Activated CD8-positive, alpha-beta memory T cell treated with anti-CD3 and anti-CD28 coated beads, Interleukin-2, amount 10 ng/mL, durations not matched to agents 7 days and 5 days (primary cell): ENCODE data around the gene SIGMAR1. TPM values are rescaled to one million over a fixed set of nuclear protein-coding genes. Genes with fewer than 3 reads are reported as not detected.
A peak's percentile ranks its signal among the peaks of the same experiment; 100 is the strongest.

Experiments used
- ATAC-seq: fragments of 150-1000 bp; cut with Tn5 transposase; one replicate; pipeline ENCODE4 v1.10.0; 2021; ENCODE audit warnings: moderate library complexity
- CTCF ChIA-PET: fragments of 350-600 bp; sonication (Branson Sonifier 250); formaldehyde crosslinking; loops from one replicate; lab custom pipeline; 2021; ENCODE audit warnings: antibody characterized with exemption; lab: Charles Lee
- DNase-seq: peaks from one replicate; pipeline ENCODE4 v3.0.0-alpha.2; 2020
- H3K27ac Mint-ChIP-seq: one replicate; pipeline ENCODE4 v1.8.0; 2021; ENCODE audit warnings: mild to moderate bottlenecking, mixed read lengths
- H3K27me3 Mint-ChIP-seq: one replicate; pipeline ENCODE4 v1.8.0; 2021; ENCODE audit warnings: mixed read lengths
- H3K36me3 Mint-ChIP-seq: one replicate; pipeline ENCODE4 v1.8.0; 2021; ENCODE audit warnings: mild to moderate bottlenecking, mixed read lengths
- H3K4me1 Mint-ChIP-seq: one replicate; pipeline ENCODE4 v1.8.0; 2021; ENCODE audit warnings: mixed read lengths
- H3K4me3 Mint-ChIP-seq: one replicate; pipeline ENCODE4 v1.8.0; 2021; ENCODE audit warnings: mild to moderate bottlenecking, moderate library complexity, mixed read lengths
- H3K9me3 Mint-ChIP-seq: one replicate; pipeline ENCODE4 v1.8.0; 2022; ENCODE audit warnings: low read depth, mixed read lengths
- total RNA-seq, 2 experiments: library from RNA; stranded (reverse); gene quantifications; one replicate each; pipeline ENCODE4 v1.2.3, GENCODE V29; 2021

SIGMAR1 gene
- total RNA-seq, 2 experiments from 2014 or later = 66.1 to 82.1 TPM

- ATAC-seq = peak; percentile 92
- peak; percentile 86 for DNase-seq
- peaks cover 12% of the 10 kb centered on the region for H3K27me3 Mint-ChIP-seq
- no peaks in the 10 kb centered on the region for H3K4me1 Mint-ChIP-seq
- CTCF ChIA-PET = interaction anchor here (0.6 to 6.3 kb wide), 33 partner anchors 8 to 389 kb away, joined by 3 to 55 read pairs (median 4); partner anchors contain the start of genes ARID3C, DCTN3, GALT and RPP25L
- H3K9me3 Mint-ChIP-seq = no peaks in the 10 kb centered on the region
- H3K27ac Mint-ChIP-seq = no peak overlapping the region
- H3K4me3 Mint-ChIP-seq = no peak overlapping the region
- no peaks in the 10 kb centered on the region for H3K36me3 Mint-ChIP-seq
These were observed 33.9 kb downstream of the SIGMAR1 start for GRCh38 chr9:34603610-34604231.

GRCh38 chr9:34601937-34602573, 35.5 kb downstream of the SIGMAR1 start:
- CTCF ChIA-PET = interaction anchor here (1.2 to 6.3 kb wide), 5 partner anchors 10 to 198 kb away, joined by 4 to 55 read pairs (median 17); partner anchors contain the start of genes ARID3C, RPP25L and SIGMAR1
- no peaks in the 10 kb centered on the region for H3K4me1 Mint-ChIP-seq
- no peak for ATAC-seq

GRCh38 chr9:34600908-34601307, 36.7 kb downstream of the SIGMAR1 start:
- Mint-ChIP-seq H3K27me3 (peaks cover 24% of the 10 kb centered on the region), H3K36me3 (no peaks in the 10 kb centered on the region), H3K4me1 (no peaks in the 10 kb centered on the region), H3K4me3 (no peak overlapping the region), H3K9me3 (no peaks in the 10 kb centered on the region), H3K27ac (no peak overlapping the region)
- ATAC-seq (no peak), DNase-seq (no peak)
- CTCF ChIA-PET = interaction anchor here (0.9 to 1.7 kb wide), 5 partner anchors 10 to 48 kb away, joined by 3 to 9 read pairs (median 3); partner anchors contain the start of gene RPP25L

More at GRCh38 chr9:34601937-34602573, 35.5 kb downstream of the SIGMAR1 start:
- peaks cover 15% of the 10 kb centered on the region for H3K27me3 Mint-ChIP-seq
- DNase-seq = no peak
- H3K27ac Mint-ChIP-seq = no peak overlapping the region
- no peaks in the 10 kb centered on the region for H3K9me3 Mint-ChIP-seq
- no peaks in the 10 kb centered on the region for H3K36me3 Mint-ChIP-seq
- no peak overlapping the region for H3K4me3 Mint-ChIP-seq

- H3K4me3 Mint-ChIP-seq = no peak overlapping the region
- no peaks in the 10 kb centered on the region for H3K36me3 Mint-ChIP-seq
- peaks cover 24% of the 10 kb centered on the region for H3K27me3 Mint-ChIP-seq
- no peaks in the 10 kb centered on the region for H3K9me3 Mint-ChIP-seq
- no peaks in the 10 kb centered on the region for H3K4me1 Mint-ChIP-seq
- DNase-seq (no peak), ATAC-seq (no peak)
- no peak overlapping the region for H3K27ac Mint-ChIP-seq
- CTCF ChIA-PET = interaction anchor here (0.9 to 1.7 kb wide), 2 partner anchors 35 to 218 kb away, joined by 3 to 9 read pairs; no protein-coding TSS in a partner anchor
These were observed 38.0 kb downstream of the SIGMAR1 start for GRCh38 chr9:34599546-34599945.

GRCh38 chr9:34594177-34594576, 43.4 kb downstream of the SIGMAR1 start:
- Mint-ChIP-seq H3K27ac (no peak overlapping the region), H3K36me3 (no peaks in the 10 kb centered on the region), H3K27me3 (peaks cover 63% of the 10 kb centered on the region), H3K4me1 (peaks cover 17% of the 10 kb centered on the region), H3K9me3 (no peaks in the 10 kb centered on the region), H3K4me3 (no peak overlapping the region)
- DNase-seq (no peak), ATAC-seq (no peak)
- CTCF ChIA-PET = interaction anchor here (0.7 to 1.8 kb wide), 3 partner anchors 46 to 403 kb away, joined by 3 to 6 read pairs (median 4); no protein-coding TSS in a partner anchor

GRCh38 chr9:34592895-34593601, 44.5 kb downstream of the SIGMAR1 start:
- Mint-ChIP-seq H3K27me3 (peaks cover 74% of the 10 kb centered on the region), H3K27ac (no peak overlapping the region), H3K9me3 (no peaks in the 10 kb centered on the region), H3K4me3 (no peak overlapping the region), H3K36me3 (peaks cover 2% of the 10 kb centered on the region), H3K4me1 (peaks cover 22% of the 10 kb centered on the region)
- DNase-seq = no peak
- CTCF ChIA-PET = interaction anchor here (1.4 to 2.9 kb wide), 6 partner anchors 22 to 189 kb away, joined by 3 to 19 read pairs (median 6); partner anchors contain the start of gene SIGMAR1
- ATAC-seq = no peak

- Mint-ChIP-seq H3K27me3 (peaks cover 79% of the 10 kb centered on the region), H3K4me1 (peaks cover 22% of the 10 kb centered on the region), H3K4me3 (no peak overlapping the region), H3K36me3 (peaks cover 2% of the 10 kb centered on the region), H3K27ac (no peak overlapping the region), H3K9me3 (no peaks in the 10 kb centered on the region)
- DNase-seq (no peak), ATAC-seq (no peak)
- CTCF ChIA-PET = interaction anchor here (0.7 to 2.9 kb wide), 34 partner anchors 10 to 261 kb away, joined by 3 to 19 read pairs (median 4); partner anchors contain the start of genes DCTN3, ENHO, GALT and RPP25L
These were observed 45.4 kb downstream of the SIGMAR1 start for GRCh38 chr9:34591917-34592866.

GRCh38 chr9:34591248-34591916, 46.2 kb downstream of the SIGMAR1 start:
- Mint-ChIP-seq H3K4me3 (peak overlapping the region; percentile 9), H3K9me3 (no peaks in the 10 kb centered on the region), H3K27ac (no peak overlapping the region), H3K36me3 (peaks cover 2% of the 10 kb centered on the region), H3K27me3 (peaks cover 83% of the 10 kb centered on the region), H3K4me1 (peaks cover 22% of the 10 kb centered on the region)
- DNase-seq (peak; percentile 80), ATAC-seq (peak; percentile 91)
- CTCF ChIA-PET = interaction anchor here (0.6 to 2.9 kb wide), 42 partner anchors 9 to 260 kb away, joined by 3 to 19 read pairs (median 3); partner anchors contain the start of genes DCTN3, ENHO, GALT and RPP25L

- Mint-ChIP-seq H3K27me3 (peaks cover 86% of the 10 kb centered on the region), H3K9me3 (no peaks in the 10 kb centered on the region), H3K4me1 (peaks cover 22% of the 10 kb centered on the region), H3K36me3 (peaks cover 2% of the 10 kb centered on the region), H3K27ac (no peak overlapping the region), H3K4me3 (peak overlapping the region; percentile 9)
- CTCF ChIA-PET = interaction anchor here (0.6 to 2.9 kb wide), 30 partner anchors 9 to 187 kb away, joined by 3 to 19 read pairs (median 4); partner anchors contain the start of genes DCTN3, ENHO, GALT and RPP25L
- ATAC-seq = no peak
- no peak for DNase-seq
These were observed 47.0 kb downstream of the SIGMAR1 start for GRCh38 chr9:34590381-34591247.

- CTCF ChIA-PET = no interaction called here
- DNase-seq (no peak), ATAC-seq (no peak)
- H3K9me3 Mint-ChIP-seq = no peaks in the 10 kb centered on the region
- peaks cover 2% of the 10 kb centered on the region for H3K36me3 Mint-ChIP-seq
- no peak within 1 kb of the TSS for H3K27ac Mint-ChIP-seq
- H3K4me3 Mint-ChIP-seq = peak within 1 kb of the TSS; percentile 12
- peaks cover 22% of the 10 kb centered on the region for H3K4me1 Mint-ChIP-seq
- H3K27me3 Mint-ChIP-seq = peaks cover 88% of the 10 kb centered on the region
These were observed 47.8 kb downstream of the SIGMAR1 start, which contains the start of gene CNTFR for GRCh38 chr9:34589636-34590380. TSS of gene CNTFR (minus strand) at chr9:34589724. CDS start at chr9:34568981, 20,743 bp downstream.
